Measurements from ENCODE around the gene PDGFC. TPM values are rescaled to one million over a fixed set of nuclear protein-coding genes. Genes with fewer than 3 reads are reported as not detected.

The PDGFC gene
- total RNA-seq, 2 donors from 2014 or later, result 19.1 to 21.8 TPM

- Histone ChIP-seq H3K36me3 (replicated peaks in 1 of 2; ENCODE audit: insufficient read depth in 1 of 2, low read depth in 2 of 2) (no peaks in the 10 kb centered on the region), H3K27ac (no peak overlapping the region), H3K9me3 (no peaks in the 10 kb centered on the region), H3K4me1 (no peaks in the 10 kb centered on the region), H3K27me3 (no peaks in the 10 kb centered on the region), H3K4me3 (no peak overlapping the region)
- intact Hi-C loops (cut with DNase I), result no loop called here
- DNase-seq, result no peak
- TF ChIP-seq CTCF (IDR thresholded peaks at IDR 0.05) (no peak), POLR2A (IDR thresholded peaks at IDR 0.05) (no peak)
- ATAC-seq, result no peak
- 51 to 60% methylated on average over 3 of the region's 3 CpGs for WGBS, 2 donors
Measured at GRCh38 chr4:156820931-156821330, 150.7 kb downstream of the PDGFC start.

GRCh38 chr4:156816360-156816755 lies 155.2 kb downstream of the PDGFC start:
- Histone ChIP-seq H3K36me3 (replicated peaks in 1 of 2; ENCODE audit: insufficient read depth in 1 of 2, low read depth in 2 of 2) (no peaks in the 10 kb centered on the region), H3K9me3 (no peaks in the 10 kb centered on the region), H3K27me3 (no peaks in the 10 kb centered on the region), H3K4me1 (no peaks in the 10 kb centered on the region), H3K27ac (no peak overlapping the region), H3K4me3 (no peak overlapping the region)
- DNase-seq (no peak), ATAC-seq (no peak)
- intact Hi-C loops (cut with DNase I), result no loop called here
- WGBS, 2 donors, result 49 to 73% methylated on average over 2 of the region's 2 CpGs
- TF ChIP-seq CTCF (IDR thresholded peaks at IDR 0.05), result no peak
- no peak for TF ChIP-seq POLR2A (IDR thresholded peaks at IDR 0.05)

GRCh38 chr4:156815717-156816359 lies 155.8 kb downstream of the PDGFC start:
- Histone ChIP-seq H3K27me3 (no peaks in the 10 kb centered on the region), H3K36me3 (replicated peaks in 1 of 2; ENCODE audit: insufficient read depth in 1 of 2, low read depth in 2 of 2) (no peaks in the 10 kb centered on the region), H3K4me1 (no peaks in the 10 kb centered on the region), H3K9me3 (no peaks in the 10 kb centered on the region), H3K4me3 (no peak overlapping the region), H3K27ac (no peak overlapping the region)
- ATAC-seq (no peak), DNase-seq (no peak)
- WGBS, 2 donors, result 72 to 74% methylated on average over 4 of the region's 4 CpGs
- intact Hi-C loops (cut with DNase I), result no loop called here
- no peak for TF ChIP-seq POLR2A (IDR thresholded peaks at IDR 0.05)
- TF ChIP-seq CTCF (IDR thresholded peaks at IDR 0.05), result no peak

- Histone ChIP-seq H3K36me3 (replicated peaks in 1 of 2; ENCODE audit: insufficient read depth in 1 of 2, low read depth in 2 of 2) (no peaks in the 10 kb centered on the region), H3K4me3 (no peak overlapping the region), H3K27me3 (no peaks in the 10 kb centered on the region), H3K4me1 (no peaks in the 10 kb centered on the region), H3K27ac (no peak overlapping the region), H3K9me3 (no peaks in the 10 kb centered on the region)
- TF ChIP-seq POLR2A (IDR thresholded peaks at IDR 0.05) (no peak), CTCF (IDR thresholded peaks at IDR 0.05) (no peak)
- DNase-seq, result no peak
- ATAC-seq, result no peak
- 93 to 95% methylated on average over 4 of the region's 4 CpGs for WGBS, 2 donors
- intact Hi-C loops (cut with DNase I), result no loop called here
Measured at GRCh38 chr4:156811963-156812362, 159.6 kb downstream of the PDGFC start.

GRCh38 chr4:156811286-156811685 lies 160.3 kb downstream of the PDGFC start:
- H3K4me3 ChIP-seq, result no peak overlapping the region
- no peak for TF ChIP-seq CTCF (IDR thresholded peaks at IDR 0.05)
- H3K4me1 ChIP-seq, result no peaks in the 10 kb centered on the region
- DNase-seq (no peak), ATAC-seq (no peak)
- no peak overlapping the region for H3K27ac ChIP-seq
- H3K27me3 ChIP-seq, result no peaks in the 10 kb centered on the region
- WGBS, 2 donors, result 90 to 91% methylated on average over 5 of the region's 5 CpGs
- no peaks in the 10 kb centered on the region for H3K36me3 ChIP-seq (replicated peaks in 1 of 2; ENCODE audit: insufficient read depth in 1 of 2, low read depth in 2 of 2)
- H3K9me3 ChIP-seq, result no peaks in the 10 kb centered on the region
- intact Hi-C loops (cut with DNase I), result no loop called here
